GM12872 (cell line): ENCODE results near the gene GXYLT2.
A peak's percentile ranks its signal among the peaks of the same experiment; 100 is the strongest.

Source experiments
- TF ChIP-seq, protein P1 (sequence below): IDR thresholded peaks from 3 replicates; pipeline ENCODE4 v1.5.1; 2011; ENCODE audit warnings: low read depth, mild to moderate bottlenecking, low read length, moderate library complexity; ENCODE audit not compliant: insufficient read depth

GXYLT2 gene

DNA sequence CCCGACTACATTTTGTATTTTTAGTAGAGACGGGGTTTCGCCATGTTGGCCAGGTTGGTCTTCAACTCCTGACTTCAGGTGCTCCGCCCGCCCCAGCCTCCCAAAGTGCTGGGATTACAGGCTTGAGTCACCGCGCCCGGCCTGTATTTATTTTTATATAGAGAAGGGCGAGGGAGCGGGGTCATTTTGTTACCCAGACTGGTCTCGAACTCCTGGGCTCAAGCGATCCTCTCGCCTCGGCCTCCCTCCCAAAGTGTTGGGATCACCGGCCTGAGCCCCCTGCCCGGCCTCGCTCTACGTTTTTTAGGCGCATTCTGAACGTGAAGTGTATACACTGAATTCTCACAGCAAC is 108.3 kb downstream of the GXYLT2 start:
- TF ChIP-seq, protein P1, sequence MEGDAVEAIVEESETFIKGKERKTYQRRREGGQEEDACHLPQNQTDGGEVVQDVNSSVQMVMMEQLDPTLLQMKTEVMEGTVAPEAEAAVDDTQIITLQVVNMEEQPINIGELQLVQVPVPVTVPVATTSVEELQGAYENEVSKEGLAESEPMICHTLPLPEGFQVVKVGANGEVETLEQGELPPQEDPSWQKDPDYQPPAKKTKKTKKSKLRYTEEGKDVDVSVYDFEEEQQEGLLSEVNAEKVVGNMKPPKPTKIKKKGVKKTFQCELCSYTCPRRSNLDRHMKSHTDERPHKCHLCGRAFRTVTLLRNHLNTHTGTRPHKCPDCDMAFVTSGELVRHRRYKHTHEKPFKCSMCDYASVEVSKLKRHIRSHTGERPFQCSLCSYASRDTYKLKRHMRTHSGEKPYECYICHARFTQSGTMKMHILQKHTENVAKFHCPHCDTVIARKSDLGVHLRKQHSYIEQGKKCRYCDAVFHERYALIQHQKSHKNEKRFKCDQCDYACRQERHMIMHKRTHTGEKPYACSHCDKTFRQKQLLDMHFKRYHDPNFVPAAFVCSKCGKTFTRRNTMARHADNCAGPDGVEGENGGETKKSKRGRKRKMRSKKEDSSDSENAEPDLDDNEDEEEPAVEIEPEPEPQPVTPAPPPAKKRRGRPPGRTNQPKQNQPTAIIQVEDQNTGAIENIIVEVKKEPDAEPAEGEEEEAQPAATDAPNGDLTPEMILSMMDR = no peak

- TF ChIP-seq, protein P1 = 0 out of 3 replicates have a peak, but pooled peaks have one; percentile 7
Observed at GRCh38 chr3:72996473-72997333, 108.9 kb downstream of the GXYLT2 start, which contains the start of gene PPP4R2. Gene PPP4R2, plus strand, starts transcription at chr3:72996811. Its CDS starts 227 bp downstream, at chr3:72997038.

DNA sequence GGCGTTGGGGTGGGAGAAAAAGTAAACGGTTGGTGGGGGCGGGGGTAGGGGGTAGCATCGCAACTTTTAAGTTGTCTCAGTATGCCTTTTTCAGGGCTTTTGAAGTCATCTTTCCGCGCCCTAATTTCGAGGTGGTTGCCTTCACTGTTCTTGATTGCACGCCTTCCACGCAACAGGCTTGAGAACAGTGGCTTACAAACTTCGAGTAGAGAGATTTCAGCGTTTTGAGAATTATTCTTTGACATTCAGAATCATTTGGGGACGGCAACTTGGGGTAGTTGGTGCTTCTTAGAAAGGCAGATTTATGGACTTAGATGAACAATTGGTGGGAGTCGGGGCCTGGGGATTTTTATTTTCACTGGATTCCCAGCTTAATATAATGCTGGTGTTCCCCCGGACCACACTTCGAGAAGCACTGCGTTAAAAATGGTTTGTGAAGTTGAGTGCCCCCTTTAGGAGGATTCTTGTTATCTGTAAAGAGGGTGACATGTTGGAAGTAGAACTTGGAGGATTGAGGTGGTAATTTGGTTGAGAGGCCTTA is 109.6 kb downstream of the GXYLT2 start:
- TF ChIP-seq, protein P1 = peak; percentile 46

- TF ChIP-seq, protein P1 = no peak
Observed at GRCh38 chr3:72998466-72998865, 110.6 kb downstream of the GXYLT2 start.

DNA sequence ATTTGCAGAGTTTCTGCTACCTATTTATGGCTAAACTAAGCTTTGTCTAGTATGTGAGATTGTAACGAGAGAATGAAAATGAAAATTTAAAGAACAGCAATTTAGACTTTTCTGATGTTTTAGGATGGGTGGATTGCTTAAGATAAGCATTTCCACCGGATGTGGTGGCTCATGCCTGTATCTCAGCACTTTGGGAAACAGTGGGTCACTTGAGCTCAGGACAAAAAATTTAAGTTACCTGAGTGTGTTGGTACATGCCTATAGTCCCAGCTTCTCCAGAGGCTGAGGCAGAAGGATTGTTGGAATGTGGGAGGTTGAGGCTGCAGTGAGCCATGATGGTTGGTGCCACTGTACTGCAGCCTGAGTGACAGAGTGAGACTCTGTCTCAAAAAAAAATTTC is 112.1 kb downstream of the GXYLT2 start:
- TF ChIP-seq, protein P1 = no peak

DNA sequence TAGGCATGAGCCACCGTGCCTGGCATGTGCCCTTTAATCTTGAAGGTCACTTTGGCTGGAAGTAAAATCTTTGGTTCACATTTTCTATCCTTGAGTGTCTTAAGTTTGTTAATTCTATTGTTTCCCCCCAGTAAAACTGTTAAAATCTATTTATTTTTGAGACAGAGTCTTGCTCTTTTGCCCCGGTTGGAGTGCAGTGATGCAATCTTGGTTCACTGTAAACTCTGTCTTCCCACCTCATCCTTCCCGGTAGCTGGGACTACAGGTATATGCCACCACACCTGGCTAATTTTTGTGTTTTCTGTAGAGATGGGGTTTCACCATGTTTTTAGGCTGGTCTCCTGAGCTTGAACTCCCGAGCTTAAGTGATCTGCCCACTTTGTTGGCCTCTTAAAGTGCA is 116.5 kb downstream of the GXYLT2 start:
- TF ChIP-seq, protein P1 = no peak

DNA sequence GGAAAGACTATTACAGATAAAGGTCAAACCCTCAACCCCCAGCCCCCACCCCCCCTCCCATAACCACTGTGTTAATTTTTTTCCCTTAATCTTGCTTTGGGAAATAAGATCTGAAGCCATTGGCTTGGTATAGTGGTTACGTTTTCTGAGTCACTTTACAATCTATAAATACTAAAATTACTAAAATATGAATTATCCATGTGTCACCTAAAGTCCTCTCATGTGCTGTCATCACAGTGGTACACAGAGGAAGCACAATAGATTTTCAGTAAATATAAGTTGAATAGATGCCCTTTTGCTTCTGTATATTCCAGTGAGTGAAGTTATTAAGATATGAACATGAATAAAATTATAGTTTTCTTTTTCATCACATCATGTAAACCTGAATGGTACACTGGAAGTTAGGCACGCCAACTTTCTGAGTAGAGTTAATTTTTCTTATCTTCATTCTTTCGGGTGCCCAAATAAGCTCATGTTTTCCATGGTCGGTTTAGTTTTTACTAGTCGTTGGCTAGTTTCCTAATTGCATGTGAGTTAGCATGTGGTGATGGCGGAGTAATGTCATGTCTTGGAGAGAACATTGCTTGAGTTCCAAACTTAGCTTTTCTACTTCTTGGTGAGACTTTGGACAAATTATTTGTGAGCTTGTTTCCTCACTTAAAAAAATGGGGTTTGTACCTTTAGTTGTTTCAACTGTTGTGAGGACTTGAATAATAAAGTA is 120.3 kb downstream of the GXYLT2 start:
- TF ChIP-seq, protein P1 = no peak
